ENCODE results near the gene UFD1.
A peak's percentile ranks its signal among the peaks of the same experiment; 100 is the strongest.

The UFD1 gene

DNA sequence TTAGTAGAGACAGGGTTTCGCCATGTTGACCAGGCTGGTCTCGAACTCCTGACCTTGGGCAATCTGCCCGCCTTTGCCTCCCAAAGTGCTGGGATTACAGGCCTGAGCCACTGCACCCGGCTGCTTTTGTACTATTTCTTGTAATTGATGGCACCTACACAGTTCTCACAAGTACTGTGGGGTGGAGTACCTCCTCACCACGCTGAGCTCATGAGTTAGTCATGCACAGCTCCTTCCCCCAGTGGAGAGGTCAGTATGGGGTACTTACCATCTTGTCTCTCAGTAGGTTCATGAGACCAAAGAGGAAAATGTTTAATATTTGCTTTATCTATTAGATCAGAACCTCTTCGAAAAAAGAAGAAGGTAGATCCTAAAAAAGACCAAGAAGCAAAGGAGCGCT is 44.6 kb downstream of the UFD1 start:
- Mint-ChIP-seq H3K27me3 (no peaks in the 10 kb centered on the region), H3K4me1 (peaks cover 31% of the 10 kb centered on the region)

DNA sequence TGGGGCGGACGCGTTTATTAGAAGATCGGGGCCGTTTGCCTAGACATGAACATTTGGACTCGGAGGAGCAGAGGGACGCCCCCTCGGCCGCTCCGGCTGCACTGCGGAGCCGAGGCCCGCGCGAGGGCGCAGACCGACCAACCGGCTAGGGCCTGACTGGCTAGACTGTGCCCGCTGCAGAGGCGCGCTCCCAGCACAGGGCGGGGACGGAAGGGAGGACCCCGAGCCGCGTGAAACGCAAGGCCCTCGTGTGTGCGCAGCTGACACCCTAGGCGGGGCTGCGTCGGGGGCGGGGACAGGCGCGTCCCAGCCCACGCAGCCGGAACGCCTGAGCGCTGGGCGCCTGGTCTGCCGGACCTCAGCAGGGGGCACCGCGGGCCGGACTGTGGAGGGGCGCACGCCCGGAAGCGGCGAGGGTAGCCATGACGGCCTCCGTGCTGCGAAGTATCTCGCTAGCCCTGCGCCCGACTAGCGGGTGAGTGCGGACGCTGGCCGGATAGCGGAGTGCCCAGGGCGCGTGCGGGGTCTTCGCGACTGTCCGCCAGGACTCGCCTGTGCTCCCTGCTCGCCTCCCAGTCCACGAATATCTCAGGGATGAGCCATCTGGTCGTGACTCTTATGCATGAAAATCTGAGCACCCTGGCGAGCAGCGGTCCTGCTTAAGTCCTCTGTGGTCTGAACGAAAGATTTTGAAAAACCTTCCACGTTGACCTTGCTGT is 46.7 kb downstream of the UFD1 start, which contains the start of gene MRPL40:
TSS of gene MRPL40 (plus strand) at position 413 of the 719 bp plus-strand sequence. CDS start at position 423, 10 bp downstream.
- peak within 1 kb of the TSS; percentile 92 for H3K4me3 Mint-ChIP-seq
- peaks cover 7% of the 10 kb centered on the region for H3K36me3 Mint-ChIP-seq
- DNase-seq (ENCODE audit: low spot score in 2 of 2) (peak; percentile 74 to 78), ATAC-seq (ENCODE audit: low read depth) (peak; percentile 81)
- H3K27me3 Mint-ChIP-seq: no peaks in the 10 kb centered on the region
- H3K9me3 Mint-ChIP-seq: no peaks in the 10 kb centered on the region
- H3K27ac Mint-ChIP-seq: peak within 1 kb of the TSS; percentile 89
- peaks cover 33% of the 10 kb centered on the region for H3K4me1 Mint-ChIP-seq

More for the DNA sequence above, 44.6 kb downstream of the UFD1 start:
- Mint-ChIP-seq H3K27ac (peak overlapping the region; percentile 83), H3K9me3 (no peaks in the 10 kb centered on the region), H3K4me3 (peak overlapping the region; percentile 60), H3K36me3 (peaks cover 8% of the 10 kb centered on the region)
- ATAC-seq (ENCODE audit: low read depth) (no peak), DNase-seq (ENCODE audit: low spot score in 2 of 2) (no peak)

DNA sequence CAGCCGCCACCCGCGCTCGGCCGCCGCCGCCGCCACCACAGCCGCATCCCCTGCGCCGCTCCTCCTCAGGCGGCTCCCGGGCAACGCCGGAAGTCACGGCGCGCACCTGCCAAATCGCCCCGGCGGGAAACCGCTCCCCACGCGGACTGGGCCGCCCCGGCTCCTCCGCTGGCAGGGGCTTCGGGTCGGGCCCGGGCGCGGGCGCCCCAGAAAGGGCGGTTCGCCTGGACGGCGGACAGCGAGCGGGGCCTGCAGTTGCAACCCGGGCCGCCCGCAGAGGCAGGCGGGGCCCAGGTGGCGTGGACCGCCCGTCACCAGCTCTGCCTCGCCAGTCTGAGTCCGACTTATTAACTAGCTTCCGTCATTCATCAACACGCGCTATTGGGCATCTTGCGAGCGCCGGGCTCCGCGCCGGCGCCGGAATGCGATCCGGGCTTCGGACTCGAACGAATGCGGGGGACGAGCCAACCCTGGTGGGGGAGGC is 47.3 kb downstream of the UFD1 start, which contains the start of gene HIRA:
TSS of gene HIRA (minus strand) at position 85 of the 484 bp plus-strand sequence. CDS start 257 bp downstream, outside the sequence.
- H3K4me1 Mint-ChIP-seq: peaks cover 37% of the 10 kb centered on the region
- no peaks in the 10 kb centered on the region for H3K27me3 Mint-ChIP-seq
- peak within 1 kb of the TSS; percentile 92 for H3K4me3 Mint-ChIP-seq
- no peaks in the 10 kb centered on the region for H3K9me3 Mint-ChIP-seq
- H3K36me3 Mint-ChIP-seq: peaks cover 6% of the 10 kb centered on the region
- DNase-seq (ENCODE audit: low spot score in 2 of 2) (peak; percentile 87 to 97), ATAC-seq (ENCODE audit: low read depth) (peak; percentile 62)
- peak within 1 kb of the TSS; percentile 89 for H3K27ac Mint-ChIP-seq

DNA sequence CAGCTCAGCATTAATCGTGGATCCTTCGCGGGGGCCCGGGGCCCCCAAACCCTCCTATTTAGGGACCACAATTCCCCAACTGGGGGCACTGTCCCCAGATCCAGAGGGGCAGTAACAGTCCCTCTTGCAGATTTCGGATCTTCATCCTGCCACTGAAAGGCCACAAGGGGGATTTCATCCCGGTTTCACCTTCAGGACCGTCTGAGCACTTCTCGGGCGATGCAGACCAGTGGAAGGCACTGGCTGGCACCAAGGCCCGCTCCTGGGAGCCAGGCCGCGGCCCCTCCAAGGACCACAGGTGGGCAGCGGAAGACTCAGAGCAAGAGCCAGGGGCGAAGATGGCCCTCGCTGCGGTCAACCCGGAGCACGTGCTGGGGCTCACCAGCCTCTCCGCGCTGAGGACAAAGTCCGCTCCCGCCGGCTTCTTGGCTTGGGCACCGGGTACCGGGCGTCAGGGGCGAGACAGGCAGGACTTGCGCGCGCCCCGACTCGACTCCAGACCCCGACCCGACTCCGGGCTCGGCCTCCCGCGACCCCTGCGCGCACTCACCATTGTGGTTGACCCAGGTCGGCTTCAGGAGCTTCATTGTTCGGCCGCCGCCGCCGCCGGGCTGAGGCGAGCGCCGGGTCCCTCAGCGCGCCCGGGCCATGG is 48.0 kb downstream of the UFD1 start:
- peak in 1 of 2 donors; percentile 47 for DNase-seq (ENCODE audit: low spot score in 2 of 2)
- ATAC-seq (ENCODE audit: low read depth): no peak
- Mint-ChIP-seq H3K27me3 (no peaks in the 10 kb centered on the region), H3K4me3 (peak overlapping the region; percentile 92), H3K36me3 (peaks cover 8% of the 10 kb centered on the region), H3K27ac (peak overlapping the region; percentile 89), H3K9me3 (no peaks in the 10 kb centered on the region), H3K4me1 (peaks cover 40% of the 10 kb centered on the region)

DNA sequence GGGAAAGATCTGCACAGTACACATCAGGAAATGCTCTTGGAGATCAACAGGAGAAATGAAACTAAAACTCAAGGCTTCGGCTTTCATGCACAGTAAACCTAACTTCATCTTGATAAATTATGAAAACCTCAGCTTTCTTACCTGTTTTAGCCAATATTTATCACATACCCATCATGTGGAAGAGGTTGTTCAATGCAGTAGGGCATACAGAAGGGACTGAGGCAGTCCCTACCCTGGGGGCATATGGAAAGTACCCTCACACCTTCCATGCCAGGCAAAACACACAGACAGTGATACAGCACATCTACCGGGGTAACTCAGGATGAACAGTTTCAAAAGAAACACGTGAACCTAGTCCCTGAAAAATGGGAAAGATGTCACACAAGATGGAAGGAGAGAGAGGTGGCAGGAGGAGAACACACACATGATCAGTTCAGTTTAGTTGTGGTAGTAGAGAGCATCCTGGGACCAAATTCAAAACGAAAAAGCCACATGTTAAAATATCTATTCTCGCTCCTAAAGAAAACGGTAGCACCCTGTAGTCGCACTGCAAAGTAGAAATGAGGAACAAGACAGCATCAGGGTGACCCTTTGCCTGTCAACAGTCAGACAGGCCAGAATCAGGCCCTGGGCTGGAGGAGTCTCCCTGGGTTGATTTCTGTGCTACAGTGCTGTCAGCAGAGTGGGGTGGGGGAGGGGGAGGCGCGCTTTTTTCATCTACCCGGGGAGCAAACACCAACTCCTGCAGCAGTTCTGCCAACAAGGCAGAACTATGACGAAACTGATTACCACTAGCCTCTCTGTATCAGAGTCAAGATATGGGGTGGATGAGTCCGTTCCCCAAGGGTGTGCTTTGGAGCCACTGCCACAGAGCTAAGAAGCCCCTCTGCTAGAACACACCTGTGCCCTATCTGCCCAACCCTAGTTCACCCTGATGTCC is 48.8 kb downstream of the UFD1 start:
- ATAC-seq (ENCODE audit: low read depth) (no peak), DNase-seq (ENCODE audit: low spot score in 2 of 2) (no peak)
- Mint-ChIP-seq H3K27ac (peak overlapping the region; percentile 89), H3K9me3 (no peaks in the 10 kb centered on the region), H3K4me1 (peaks cover 36% of the 10 kb centered on the region), H3K36me3 (peaks cover 6% of the 10 kb centered on the region), H3K27me3 (no peaks in the 10 kb centered on the region), H3K4me3 (peak overlapping the region; percentile 92)

DNA sequence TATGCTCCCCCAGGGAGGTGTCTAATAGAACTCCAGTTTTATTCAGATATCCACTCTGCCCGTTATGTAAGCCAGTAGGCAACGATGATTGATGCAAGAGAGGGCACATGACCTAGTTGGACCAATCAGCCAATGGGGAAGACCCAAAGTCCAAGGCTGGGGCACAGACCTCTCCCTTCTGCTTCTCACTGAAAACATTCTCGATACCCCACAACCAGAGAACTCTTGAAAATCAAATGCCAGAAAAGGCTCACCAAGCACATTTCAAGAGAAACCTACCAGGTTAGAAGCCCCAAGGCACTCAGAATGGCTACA is 54.9 kb downstream of the UFD1 start:
- H3K4me1 Mint-ChIP-seq: peaks cover 39% of the 10 kb centered on the region
- DNase-seq (ENCODE audit: low spot score in 2 of 2) (no peak), ATAC-seq (ENCODE audit: low read depth) (no peak)

DNA sequence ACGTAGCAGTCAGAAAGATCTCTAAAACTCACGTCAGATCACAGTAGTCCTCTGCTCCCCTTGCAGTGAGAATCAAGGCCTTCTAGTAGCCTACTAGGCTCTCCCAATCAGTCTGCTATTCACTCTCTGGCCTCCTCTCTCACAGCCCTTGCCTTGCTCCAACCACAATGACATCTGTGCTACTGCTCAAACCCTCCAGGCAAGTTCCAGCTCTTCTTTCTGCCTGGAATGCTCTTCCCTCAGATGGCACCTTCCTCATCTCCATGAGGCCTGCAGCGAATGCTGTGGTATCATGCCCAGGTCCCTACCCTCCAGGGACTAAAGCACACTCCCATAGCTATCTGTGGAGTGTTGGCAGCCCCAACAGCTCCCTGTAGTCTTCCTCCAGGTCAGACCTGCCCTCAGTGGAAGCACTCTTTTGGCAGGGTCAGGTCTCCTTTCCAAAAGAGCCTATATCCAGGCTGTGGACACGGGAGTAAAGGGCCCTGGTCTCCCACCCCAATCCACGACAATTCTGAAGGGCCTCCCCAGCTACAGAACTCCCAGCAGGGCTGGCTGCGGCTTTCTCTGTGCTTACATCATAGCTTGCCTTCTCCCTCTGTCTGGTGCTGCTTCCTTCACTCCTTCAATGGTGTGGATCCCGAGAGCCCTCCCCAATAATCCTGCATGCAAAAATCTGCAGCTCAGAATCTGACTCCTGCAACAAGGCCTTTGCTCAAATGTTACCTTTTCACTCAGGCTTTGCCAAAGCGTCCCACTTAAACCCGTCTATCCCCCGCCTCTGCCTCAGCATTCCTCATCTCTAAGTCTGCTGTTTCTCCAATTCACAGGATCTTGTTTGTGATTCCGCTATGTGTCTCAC is 56.3 kb downstream of the UFD1 start:
- Mint-ChIP-seq H3K27ac (no peak overlapping the region), H3K27me3 (no peaks in the 10 kb centered on the region), H3K4me3 (no peak overlapping the region), H3K36me3 (peaks cover 9% of the 10 kb centered on the region), H3K4me1 (peaks cover 41% of the 10 kb centered on the region), H3K9me3 (no peaks in the 10 kb centered on the region)
- DNase-seq (ENCODE audit: low spot score in 2 of 2) (no peak), ATAC-seq (ENCODE audit: low read depth) (no peak)

More for the DNA sequence above, 54.9 kb downstream of the UFD1 start:
- H3K4me3 Mint-ChIP-seq: no peak overlapping the region
- H3K27ac Mint-ChIP-seq: no peak overlapping the region
- peaks cover 7% of the 10 kb centered on the region for H3K36me3 Mint-ChIP-seq
- H3K9me3 Mint-ChIP-seq: no peaks in the 10 kb centered on the region
- no peaks in the 10 kb centered on the region for H3K27me3 Mint-ChIP-seq

DNA sequence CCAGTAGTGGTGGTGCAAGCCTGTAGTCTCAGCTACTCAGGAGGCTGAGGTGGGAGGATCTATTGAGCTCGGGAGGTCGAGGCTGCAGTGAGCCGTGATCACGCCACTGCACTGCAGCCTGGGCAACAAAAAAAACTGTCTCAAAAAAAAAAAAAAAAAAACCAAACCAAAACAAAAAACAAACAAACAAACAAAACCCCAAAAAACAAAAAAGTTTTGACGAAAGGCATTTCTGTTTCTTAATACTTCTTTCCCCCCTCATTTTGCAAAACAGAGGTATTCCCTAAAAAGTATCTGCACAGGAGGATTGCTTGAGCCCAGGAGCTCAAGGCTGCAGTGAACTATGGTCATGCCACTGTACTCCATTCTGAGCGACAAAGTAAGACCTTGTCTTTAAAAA is 58.7 kb downstream of the UFD1 start:
- no peak overlapping the region for H3K4me3 Mint-ChIP-seq
- H3K4me1 Mint-ChIP-seq: peaks cover 36% of the 10 kb centered on the region
- H3K27me3 Mint-ChIP-seq: no peaks in the 10 kb centered on the region

DNA sequence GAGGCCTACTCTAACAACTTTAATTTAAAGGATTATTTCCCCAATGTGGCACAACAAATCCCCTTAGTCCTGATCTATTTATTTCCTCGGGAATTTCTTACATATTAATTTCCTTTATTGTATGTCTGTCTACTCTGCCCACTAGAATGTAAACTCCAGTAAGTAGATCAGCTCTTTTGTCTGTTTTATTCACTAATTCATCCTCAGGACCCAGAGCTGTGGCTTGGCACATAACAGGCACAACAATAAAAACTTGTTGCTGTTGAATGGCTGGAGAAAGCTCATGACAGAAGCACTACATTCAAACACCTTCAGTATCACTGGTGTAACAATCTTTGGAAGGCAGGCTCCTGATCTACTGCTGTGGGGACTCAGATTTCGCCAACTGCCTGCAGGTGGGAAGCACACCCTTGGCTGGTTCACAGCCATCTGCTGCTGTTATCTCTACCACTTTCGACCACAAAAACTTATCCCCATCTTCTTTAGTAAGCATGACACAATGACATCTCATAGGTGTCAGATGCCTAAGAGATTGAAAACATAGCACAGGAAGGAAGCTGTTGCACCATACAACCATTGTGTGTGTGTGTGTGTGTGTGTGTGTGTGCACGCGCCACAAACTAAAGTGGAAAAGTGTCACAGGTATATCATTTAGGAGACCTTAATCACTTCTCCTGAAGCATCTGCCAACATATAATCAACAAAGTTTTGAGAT is 59.4 kb downstream of the UFD1 start:
- H3K27ac Mint-ChIP-seq: peak overlapping the region; percentile 56
- ATAC-seq (ENCODE audit: low read depth) (peak; percentile 67), DNase-seq (ENCODE audit: low spot score in 2 of 2) (no peak)
- H3K36me3 Mint-ChIP-seq: peaks cover 8% of the 10 kb centered on the region
- H3K9me3 Mint-ChIP-seq: no peaks in the 10 kb centered on the region
- peaks cover 36% of the 10 kb centered on the region for H3K4me1 Mint-ChIP-seq
- no peak overlapping the region for H3K4me3 Mint-ChIP-seq
- no peaks in the 10 kb centered on the region for H3K27me3 Mint-ChIP-seq

More for the DNA sequence above, 58.7 kb downstream of the UFD1 start:
- H3K27ac Mint-ChIP-seq: no peak overlapping the region
- DNase-seq (ENCODE audit: low spot score in 2 of 2) (no peak), ATAC-seq (ENCODE audit: low read depth) (no peak)
- H3K9me3 Mint-ChIP-seq: no peaks in the 10 kb centered on the region
- peaks cover 8% of the 10 kb centered on the region for H3K36me3 Mint-ChIP-seq

DNA sequence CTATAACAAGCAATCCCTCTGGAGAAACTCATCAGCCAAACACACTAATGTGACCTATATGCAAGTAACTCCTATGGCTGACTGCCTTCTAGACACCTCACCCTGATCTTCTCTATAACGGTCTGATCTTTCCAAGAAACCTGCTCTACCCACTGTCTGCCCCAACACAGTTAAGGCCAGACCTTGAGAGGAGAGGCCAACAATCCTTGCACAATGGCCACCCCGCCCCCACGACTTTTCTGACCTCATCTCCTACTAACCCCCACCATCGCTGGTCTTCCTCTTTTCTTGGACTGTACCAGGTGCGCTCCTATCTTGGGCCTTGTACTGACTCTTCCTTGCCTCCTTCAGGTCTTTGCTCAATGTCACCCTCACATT is 59.9 kb downstream of the UFD1 start:
- H3K36me3 Mint-ChIP-seq: peaks cover 8% of the 10 kb centered on the region
- H3K4me1 Mint-ChIP-seq: peaks cover 37% of the 10 kb centered on the region
- no peaks in the 10 kb centered on the region for H3K9me3 Mint-ChIP-seq
- peak overlapping the region; percentile 56 for H3K27ac Mint-ChIP-seq
- DNase-seq (ENCODE audit: low spot score in 2 of 2): no peak
- H3K27me3 Mint-ChIP-seq: no peaks in the 10 kb centered on the region
- no peak overlapping the region for H3K4me3 Mint-ChIP-seq
- ATAC-seq (ENCODE audit: low read depth): peak; percentile 82

DNA sequence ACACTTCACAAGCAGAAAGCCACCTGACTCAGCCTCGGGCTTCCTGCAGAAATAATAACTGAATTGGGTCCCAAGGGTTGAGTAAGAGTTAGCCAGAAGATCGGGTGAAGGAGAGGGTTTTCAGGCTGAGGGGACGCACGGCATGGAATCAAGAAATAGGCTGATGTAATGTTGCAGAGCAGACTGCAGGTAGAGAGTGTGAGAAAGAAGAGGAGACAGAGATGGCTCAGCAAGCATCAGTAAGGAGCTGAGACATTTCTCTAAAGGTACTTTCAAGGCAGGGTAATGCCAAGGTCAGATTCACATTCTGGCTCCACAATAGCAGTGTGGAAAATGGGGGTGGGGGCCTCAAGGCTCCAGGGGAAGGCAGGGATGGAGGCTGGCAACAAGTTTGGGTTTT is 66.1 kb downstream of the UFD1 start:
- H3K4me3 Mint-ChIP-seq: no peak overlapping the region
- no peak overlapping the region for H3K27ac Mint-ChIP-seq
- no peaks in the 10 kb centered on the region for H3K9me3 Mint-ChIP-seq
- no peak for ATAC-seq (ENCODE audit: low read depth)
- peaks cover 8% of the 10 kb centered on the region for H3K36me3 Mint-ChIP-seq
- no peaks in the 10 kb centered on the region for H3K27me3 Mint-ChIP-seq
- no peak for DNase-seq (ENCODE audit: low spot score in 2 of 2)
- peaks cover 22% of the 10 kb centered on the region for H3K4me1 Mint-ChIP-seq

DNA sequence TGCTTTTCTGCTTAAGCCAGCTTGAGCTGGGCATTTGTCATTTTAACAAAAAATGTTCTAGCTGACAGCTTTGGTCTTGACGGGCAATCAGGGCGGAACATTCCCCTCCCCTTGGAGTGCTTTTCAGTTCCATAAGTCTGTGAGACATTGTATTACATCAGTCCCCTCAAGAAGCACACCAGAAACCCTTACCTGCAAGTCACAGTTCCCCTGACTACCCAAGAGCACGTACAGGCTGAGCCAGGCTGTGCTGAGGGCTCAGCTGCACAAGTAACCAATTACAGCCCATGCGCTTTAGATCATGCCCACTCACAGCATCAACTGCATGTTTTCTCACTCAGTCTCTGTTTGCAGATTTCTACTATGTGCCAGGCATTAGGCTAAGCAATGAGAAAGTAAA is 66.5 kb downstream of the UFD1 start:
- Mint-ChIP-seq H3K9me3 (no peaks in the 10 kb centered on the region), H3K36me3 (peaks cover 8% of the 10 kb centered on the region), H3K4me1 (peaks cover 21% of the 10 kb centered on the region), H3K27ac (no peak overlapping the region), H3K4me3 (no peak overlapping the region), H3K27me3 (no peaks in the 10 kb centered on the region)
- ATAC-seq (ENCODE audit: low read depth) (no peak), DNase-seq (ENCODE audit: low spot score in 2 of 2) (no peak)

DNA sequence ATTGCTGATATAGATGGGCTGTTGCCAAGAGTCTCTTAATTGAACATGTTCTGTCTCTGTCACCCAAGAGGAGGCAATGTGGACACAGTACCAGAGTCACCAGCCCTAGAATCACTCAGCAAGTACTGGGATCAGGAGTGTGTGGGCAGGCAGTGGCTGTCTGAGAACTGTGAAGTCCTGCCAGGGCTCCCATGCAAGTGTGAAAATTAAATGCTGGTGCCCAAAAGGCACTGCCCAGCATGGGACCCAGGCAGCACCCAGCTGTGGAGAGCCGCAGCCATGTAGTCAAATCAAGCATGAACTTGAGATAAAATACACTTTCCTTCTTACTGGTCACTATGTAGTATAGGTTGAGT is 67.3 kb downstream of the UFD1 start:
- ATAC-seq (ENCODE audit: low read depth) (no peak), DNase-seq (ENCODE audit: low spot score in 2 of 2) (no peak)
- Mint-ChIP-seq H3K4me3 (no peak overlapping the region), H3K4me1 (peaks cover 21% of the 10 kb centered on the region), H3K36me3 (peaks cover 11% of the 10 kb centered on the region), H3K9me3 (no peaks in the 10 kb centered on the region), H3K27me3 (no peaks in the 10 kb centered on the region), H3K27ac (no peak overlapping the region)

Measured in memory B cell (primary cell).